ENCODE measurements around the gene MAP3K14.

Gene MAP3K14

GRCh38 chr17:45225051-45225700, 91.6 kb downstream of the MAP3K14 start:
- no peak for DNase-seq (ENCODE audit: low read depth in 2 of 3, low spot score in 1 of 3)

- DNase-seq (ENCODE audit: low read depth in 2 of 3, low spot score in 1 of 3): no peak
These were observed 92.2 kb downstream of the MAP3K14 start for GRCh38 chr17:45224671-45225050.

GRCh38 chr17:45223539-45224528, 93.0 kb downstream of the MAP3K14 start:
- DNase-seq (ENCODE audit: low read depth in 2 of 3, low spot score in 1 of 3): no peak

- DNase-seq (ENCODE audit: low read depth in 2 of 3, low spot score in 1 of 3): no peak
These were observed 93.8 kb downstream of the MAP3K14 start for GRCh38 chr17:45222996-45223538.

- no peak for DNase-seq (ENCODE audit: low read depth in 2 of 3, low spot score in 1 of 3)
These were observed 94.4 kb downstream of the MAP3K14 start for GRCh38 chr17:45222289-45222995.

- no peak for DNase-seq (ENCODE audit: low read depth in 2 of 3, low spot score in 1 of 3)
These were observed 94.9 kb downstream of the MAP3K14 start for GRCh38 chr17:45222014-45222288.

DNA sequence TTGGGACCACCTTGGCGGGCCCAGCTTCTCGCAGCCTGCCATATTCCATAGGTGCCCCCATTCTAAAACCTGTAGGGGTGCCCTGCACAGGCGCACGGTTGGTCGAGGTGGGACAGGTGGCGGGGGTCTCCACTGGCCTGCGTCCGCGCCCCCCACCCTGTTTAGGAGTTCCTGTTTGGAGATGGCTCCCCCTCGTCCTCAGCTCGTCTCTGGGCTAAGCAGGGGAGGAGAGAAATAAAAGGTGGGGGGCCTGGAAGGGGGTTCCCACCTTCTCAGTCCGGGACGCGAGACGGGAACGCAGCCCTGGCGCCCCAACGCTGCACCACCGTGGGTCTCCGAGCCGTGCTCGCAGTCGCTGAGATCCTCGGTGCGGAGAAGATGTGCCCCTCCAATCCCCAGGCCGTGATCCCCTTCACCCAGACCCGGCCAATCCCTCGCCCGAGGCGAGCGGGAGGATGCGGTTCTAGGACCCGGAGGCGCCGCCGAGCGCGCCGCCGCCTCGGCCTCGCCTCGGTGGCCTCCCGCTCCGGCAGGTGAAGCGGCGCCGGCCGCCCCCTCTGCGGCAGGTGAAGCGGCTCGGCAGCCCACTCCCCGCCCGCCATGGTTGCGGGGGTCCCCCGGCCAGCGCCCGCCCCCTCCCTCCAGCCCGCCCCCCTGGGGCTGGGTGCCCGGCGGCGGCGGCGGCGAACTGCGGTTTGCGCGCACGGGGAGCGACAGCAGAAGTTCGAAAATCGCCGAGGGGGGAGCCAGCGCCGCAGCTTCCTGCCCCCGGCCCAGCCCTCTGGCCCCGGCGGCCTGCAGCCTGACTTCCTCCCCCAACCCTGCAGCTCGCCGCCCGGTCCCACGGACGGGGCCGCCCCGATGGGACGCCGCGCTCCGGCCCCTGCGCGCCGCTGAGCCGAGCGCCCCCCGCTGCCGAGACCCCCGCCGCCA, 95.5 kb downstream of the MAP3K14 start, which contains the start of gene FMNL1:
FMNL1 (plus strand) TSS at position 805 of the 933 bp plus-strand sequence. CDS start 240 bp downstream, outside the sequence.
- peak in 1 of 3 donors; percentile 53 for DNase-seq (ENCODE audit: low read depth in 2 of 3, low spot score in 1 of 3)

- no peak for DNase-seq (ENCODE audit: low read depth in 2 of 3, low spot score in 1 of 3)
These were observed 96.7 kb downstream of the MAP3K14 start for GRCh38 chr17:45220079-45220478.

DNA sequence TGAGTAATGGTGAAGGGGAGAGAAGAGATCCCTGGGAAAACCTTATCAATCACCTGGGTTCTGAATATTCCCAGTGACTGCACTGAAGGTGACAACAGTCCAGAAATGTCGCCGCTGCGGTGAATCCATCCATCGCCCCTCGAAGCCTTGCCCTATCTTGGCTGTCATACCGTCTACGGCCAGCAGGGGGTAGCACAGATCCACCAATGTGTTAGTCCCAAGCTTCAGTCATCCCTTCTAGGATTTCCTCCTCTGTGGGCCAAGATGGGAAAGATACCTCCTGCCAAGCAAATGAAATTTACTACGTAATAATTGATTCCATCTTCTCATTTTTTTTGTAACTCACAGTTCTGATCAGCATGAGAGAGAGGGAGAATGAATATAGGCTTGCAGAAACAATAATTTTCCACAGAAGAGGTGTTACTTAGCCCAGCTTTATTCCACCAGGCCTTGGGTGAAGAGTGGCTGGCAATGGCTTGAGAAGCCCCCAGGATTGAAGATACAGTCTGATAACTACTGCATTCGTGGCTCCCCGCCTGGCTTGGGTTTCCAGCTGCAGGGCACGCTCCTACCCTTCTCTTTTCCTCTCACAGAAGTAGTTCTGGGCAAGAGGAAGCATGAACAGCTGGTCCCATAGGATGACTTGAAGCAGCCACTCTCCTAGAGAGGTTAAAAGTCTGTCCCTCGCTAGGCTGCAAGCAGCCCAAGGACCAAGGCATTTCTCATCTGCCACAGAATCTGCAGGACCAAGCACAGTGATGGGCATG, 97.7 kb downstream of the MAP3K14 start:
- peak; percentile 80 to 95 (median 82) for DNase-seq (ENCODE audit: low read depth in 2 of 3, low spot score in 1 of 3)
